ENCODE measurements around the gene LRRC8C.

Gene LRRC8C

GRCh38 chr1:89733748-89734147 is 100.8 kb downstream of the LRRC8C start:
- no peak for FAIRE-seq
- no peak for DNase-seq (ENCODE audit: insufficient read length, low spot score)
- no peak for TF ChIP-seq POU2F2 (IDR thresholded peaks at IDR 0.05; ENCODE audit: low read depth, low read length)
- no peak for TF ChIP-seq SPI1 (IDR thresholded peaks at IDR 0.05; ENCODE audit: low read depth, low read length)
- TF ChIP-seq POLR2A (IDR thresholded peaks at IDR 0.05; ENCODE audit: low read depth, low read length), result no peak
- TF ChIP-seq POLR2AphosphoS5 (IDR thresholded peaks at IDR 0.05; ENCODE audit: low read depth, low read length), result no peak
- TF ChIP-seq PAX5 (IDR thresholded peaks at IDR 0.05; ENCODE audit: insufficient read depth, low read length, severe bottlenecking), result no peak
- TF ChIP-seq TAF1 (IDR thresholded peaks at IDR 0.05; ENCODE audit: low read depth, low read length), result no peak

GRCh38 chr1:89734442-89734841 is 101.5 kb downstream of the LRRC8C start:
- DNase-seq (ENCODE audit: insufficient read length, low spot score) (no peak), FAIRE-seq (no peak)
- no peak for TF ChIP-seq POU2F2 (IDR thresholded peaks at IDR 0.05; ENCODE audit: low read depth, low read length)

- DNase-seq (ENCODE audit: insufficient read length, low spot score) (no peak), FAIRE-seq (no peak)
- TF ChIP-seq PAX5 (IDR thresholded peaks at IDR 0.05; ENCODE audit: insufficient read depth, low read length, severe bottlenecking) (no peak), SPI1 (IDR thresholded peaks at IDR 0.05; ENCODE audit: low read depth, low read length) (no peak), TAF1 (IDR thresholded peaks at IDR 0.05; ENCODE audit: low read depth, low read length) (no peak)
These were observed 102.6 kb downstream of the LRRC8C start for GRCh38 chr1:89735479-89735878.

- no peak for TF ChIP-seq SPI1 (IDR thresholded peaks at IDR 0.05; ENCODE audit: low read depth, low read length)
- no peak for TF ChIP-seq POLR2A (IDR thresholded peaks at IDR 0.05; ENCODE audit: low read depth, low read length)
- no peak for TF ChIP-seq POU2F2 (IDR thresholded peaks at IDR 0.05; ENCODE audit: low read depth, low read length)
- no peak for TF ChIP-seq PAX5 (IDR thresholded peaks at IDR 0.05; ENCODE audit: insufficient read depth, low read length, severe bottlenecking)
- no peak for TF ChIP-seq TAF1 (IDR thresholded peaks at IDR 0.05; ENCODE audit: low read depth, low read length)
- no peak for TF ChIP-seq POLR2AphosphoS5 (IDR thresholded peaks at IDR 0.05; ENCODE audit: low read depth, low read length)
- no peak for DNase-seq (ENCODE audit: insufficient read length, low spot score)
- no peak for FAIRE-seq
These were observed 104.2 kb downstream of the LRRC8C start for GRCh38 chr1:89736937-89737733.

- no peak for TF ChIP-seq POU2F2 (IDR thresholded peaks at IDR 0.05; ENCODE audit: low read depth, low read length)
- TF ChIP-seq POLR2A (IDR thresholded peaks at IDR 0.05; ENCODE audit: low read depth, low read length), result no peak
- no peak for TF ChIP-seq SPI1 (IDR thresholded peaks at IDR 0.05; ENCODE audit: low read depth, low read length)
- TF ChIP-seq POLR2AphosphoS5 (IDR thresholded peaks at IDR 0.05; ENCODE audit: low read depth, low read length), result no peak
- no peak for TF ChIP-seq PAX5 (IDR thresholded peaks at IDR 0.05; ENCODE audit: insufficient read depth, low read length, severe bottlenecking)
- TF ChIP-seq TAF1 (IDR thresholded peaks at IDR 0.05; ENCODE audit: low read depth, low read length), result no peak
- DNase-seq (ENCODE audit: insufficient read length, low spot score) (no peak), FAIRE-seq (no peak)
These were observed 105.1 kb downstream of the LRRC8C start for GRCh38 chr1:89737985-89738510.

- FAIRE-seq (no peak), DNase-seq (ENCODE audit: insufficient read length, low spot score) (no peak)
- TF ChIP-seq TAF1 (IDR thresholded peaks at IDR 0.05; ENCODE audit: low read depth, low read length) (no peak), POU2F2 (IDR thresholded peaks at IDR 0.05; ENCODE audit: low read depth, low read length) (no peak), SPI1 (IDR thresholded peaks at IDR 0.05; ENCODE audit: low read depth, low read length) (no peak), POLR2AphosphoS5 (IDR thresholded peaks at IDR 0.05; ENCODE audit: low read depth, low read length) (no peak), PAX5 (IDR thresholded peaks at IDR 0.05; ENCODE audit: insufficient read depth, low read length, severe bottlenecking) (no peak), POLR2A (IDR thresholded peaks at IDR 0.05; ENCODE audit: low read depth, low read length) (no peak)
These were observed 106.3 kb downstream of the LRRC8C start for GRCh38 chr1:89739013-89739843.

GRCh38 chr1:89739844-89740216 is 106.9 kb downstream of the LRRC8C start:
- no peak for DNase-seq (ENCODE audit: insufficient read length, low spot score)
- FAIRE-seq, result no peak
- TF ChIP-seq POU2F2 (IDR thresholded peaks at IDR 0.05; ENCODE audit: low read depth, low read length) (no peak), POLR2AphosphoS5 (IDR thresholded peaks at IDR 0.05; ENCODE audit: low read depth, low read length) (no peak), TAF1 (IDR thresholded peaks at IDR 0.05; ENCODE audit: low read depth, low read length) (no peak), PAX5 (IDR thresholded peaks at IDR 0.05; ENCODE audit: insufficient read depth, low read length, severe bottlenecking) (no peak), SPI1 (IDR thresholded peaks at IDR 0.05; ENCODE audit: low read depth, low read length) (no peak)

- no peak for TF ChIP-seq POLR2A (IDR thresholded peaks at IDR 0.05; ENCODE audit: low read depth, low read length)
- DNase-seq (ENCODE audit: insufficient read length, low spot score), result no peak
- no peak for FAIRE-seq
These were observed 110.9 kb downstream of the LRRC8C start for GRCh38 chr1:89743788-89744187.

GRCh38 chr1:89746424-89747149 is 113.7 kb downstream of the LRRC8C start:
- TF ChIP-seq SPI1 (IDR thresholded peaks at IDR 0.05; ENCODE audit: low read depth, low read length) (no peak), POLR2A (IDR thresholded peaks at IDR 0.05; ENCODE audit: low read depth, low read length) (no peak), POU2F2 (IDR thresholded peaks at IDR 0.05; ENCODE audit: low read depth, low read length) (no peak), POLR2AphosphoS5 (IDR thresholded peaks at IDR 0.05; ENCODE audit: low read depth, low read length) (no peak), TAF1 (IDR thresholded peaks at IDR 0.05; ENCODE audit: low read depth, low read length) (no peak), PAX5 (IDR thresholded peaks at IDR 0.05; ENCODE audit: insufficient read depth, low read length, severe bottlenecking) (no peak)
- FAIRE-seq, result no peak
- no peak for DNase-seq (ENCODE audit: insufficient read length, low spot score)

All from GM12891 (cell line).